ENCODE results near the gene NEK7. TPM values are rescaled to one million over a fixed set of nuclear protein-coding genes. Genes with fewer than 3 reads are reported as not detected.
A peak's percentile ranks its signal among the peaks of the same experiment; 100 is the strongest.

The NEK7 gene
- total and polyA plus RNA-seq, 4 experiments from 2014 or later = 53.5 to 63.8 (median 57.2) TPM

DNA sequence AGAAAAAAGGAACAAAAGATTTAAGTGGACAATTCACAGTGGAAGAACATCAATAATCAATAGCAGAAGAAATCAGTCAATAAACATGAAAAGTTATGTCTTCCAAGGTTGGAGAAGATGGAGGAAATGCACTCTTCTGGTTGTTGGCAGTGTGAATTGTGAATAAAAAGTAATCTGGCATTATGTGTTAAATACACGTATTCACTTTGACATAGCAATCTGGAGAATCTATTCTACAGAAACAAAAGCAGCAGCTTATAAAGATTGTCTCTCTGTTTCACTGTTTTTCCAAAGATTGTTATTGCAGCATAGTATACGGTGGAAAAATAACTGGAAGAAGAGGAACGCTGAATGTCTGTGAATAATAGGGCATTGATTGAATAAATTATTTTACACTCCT lies 169.4 kb downstream of the NEK7 start:
- POLR2A ChIA-PET (ENCODE audit: partially characterized antibody) = no interaction called here
- intact Hi-C loops (cut with micrococcal nuclease) = no loop called here
- H3K4me1 ChIP-seq (ENCODE audit: insufficient read depth, low read length) = no peaks in the 10 kb centered on the region
- no peak overlapping the region for H3K4me3 ChIP-seq (ENCODE audit: low read length in 2 of 2)
- CTCF ChIA-PET (ENCODE audit: partially characterized antibody) = no interaction called here
- Mint-ChIP-seq H3K27me3 (peaks cover 0 to under 1% of the 10 kb centered on the region in 2 donors), H3K9me3 (no peaks in the 10 kb centered on the region), H3K27ac (peak overlapping the region in 2 of 7 donors; percentile 6 to 31), H3K36me3 (peaks cover 1 to 2% of the 10 kb centered on the region in 2 donors), H3K4me3 (no peak overlapping the region), H3K4me1 (peaks cover 0 to 6% (median 2%) of the 10 kb centered on the region in 4 donors)
- no peaks in the 10 kb centered on the region for H3K36me3 ChIP-seq (ENCODE audit: insufficient read depth, low read length)
- H3K27ac ChIP-seq (ENCODE audit: low read depth, low read length) = no peak overlapping the region
- H3K27me3 ChIP-seq (ENCODE audit: insufficient read depth, low read length) = no peaks in the 10 kb centered on the region
- DNase-seq = no peak
- H3K9me3 ChIP-seq (ENCODE audit: control insufficient read depth in 1 of 2, low read length in 2 of 2) = no peaks in the 10 kb centered on the region

- Mint-ChIP-seq H3K27ac (no peak overlapping the region), H3K4me1 (peaks cover 0 to 6% (median 2%) of the 10 kb centered on the region in 4 donors), H3K27me3 (peaks cover 2% of the 10 kb centered on the region in 2 donors), H3K36me3 (no peaks in the 10 kb centered on the region), H3K4me3 (no peak overlapping the region), H3K9me3 (no peaks in the 10 kb centered on the region)
- POLR2A ChIA-PET (ENCODE audit: partially characterized antibody) = no interaction called here
- no peak overlapping the region for H3K4me3 ChIP-seq (ENCODE audit: low read length in 2 of 2)
- intact Hi-C loops (cut with micrococcal nuclease) = no loop called here
- no peak for DNase-seq
- H3K27me3 ChIP-seq (ENCODE audit: insufficient read depth, low read length) = no peaks in the 10 kb centered on the region
- no peak overlapping the region for H3K27ac ChIP-seq (ENCODE audit: low read depth, low read length)
- CTCF ChIA-PET (ENCODE audit: partially characterized antibody) = no interaction called here
- no peaks in the 10 kb centered on the region for H3K4me1 ChIP-seq (ENCODE audit: insufficient read depth, low read length)
- H3K9me3 ChIP-seq (ENCODE audit: control insufficient read depth in 1 of 2, low read length in 2 of 2) = no peaks in the 10 kb centered on the region
- no peaks in the 10 kb centered on the region for H3K36me3 ChIP-seq (ENCODE audit: insufficient read depth, low read length)
These were observed 170.1 kb downstream of the NEK7 start for GRCh38 chr1:198326915-198327314.

DNA sequence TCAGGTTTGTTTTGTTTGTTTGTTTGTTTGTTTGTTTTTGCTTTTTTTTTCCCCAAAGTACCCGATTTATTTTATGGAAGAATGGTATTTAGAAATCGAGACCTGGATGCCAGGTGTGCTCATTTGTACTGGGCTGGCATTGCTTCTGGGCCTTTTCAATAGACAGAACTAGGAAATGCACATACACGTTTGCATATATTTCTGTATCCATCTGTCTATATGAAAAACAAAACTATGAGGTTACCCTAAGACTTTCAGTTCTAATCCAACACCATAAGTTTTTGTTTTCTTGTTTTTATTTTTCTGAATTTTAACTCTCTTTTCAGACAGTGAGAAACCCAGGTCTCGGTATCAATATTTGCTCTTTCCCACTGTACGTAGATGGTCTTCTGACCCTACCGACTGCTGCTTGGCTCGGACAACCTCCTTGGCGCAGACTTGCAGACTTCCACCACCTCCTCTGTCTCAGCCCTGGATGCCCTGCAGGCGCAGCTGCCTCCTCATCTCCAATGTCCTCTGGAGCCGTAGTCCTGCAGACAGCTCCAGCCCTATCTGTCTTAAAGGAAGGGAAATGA lies 171.7 kb downstream of the NEK7 start:
- no peaks in the 10 kb centered on the region for H3K36me3 ChIP-seq (ENCODE audit: insufficient read depth, low read length)
- intact Hi-C loops (cut with micrococcal nuclease) = no loop called here
- H3K27ac ChIP-seq (ENCODE audit: low read depth, low read length) = no peak overlapping the region
- H3K4me3 Mint-ChIP-seq = no peak overlapping the region
- H3K4me3 ChIP-seq (ENCODE audit: low read length in 2 of 2) = no peak overlapping the region
- POLR2A ChIA-PET (ENCODE audit: partially characterized antibody) = no interaction called here
- no peaks in the 10 kb centered on the region for H3K36me3 Mint-ChIP-seq
- DNase-seq = no peak
- H3K27ac Mint-ChIP-seq = no peak overlapping the region
- CTCF ChIA-PET (ENCODE audit: partially characterized antibody) = no interaction called here
- peaks cover 0 to 6% (median 2%) of the 10 kb centered on the region in 4 donors for H3K4me1 Mint-ChIP-seq
- no peaks in the 10 kb centered on the region for H3K4me1 ChIP-seq (ENCODE audit: insufficient read depth, low read length)
- peaks cover 2% of the 10 kb centered on the region in 2 donors for H3K27me3 Mint-ChIP-seq
- H3K27me3 ChIP-seq (ENCODE audit: insufficient read depth, low read length) = no peaks in the 10 kb centered on the region
- no peaks in the 10 kb centered on the region for H3K9me3 ChIP-seq (ENCODE audit: control insufficient read depth in 1 of 2, low read length in 2 of 2)
- no peaks in the 10 kb centered on the region for H3K9me3 Mint-ChIP-seq

- Mint-ChIP-seq H3K4me3 (no peak overlapping the region), H3K36me3 (no peaks in the 10 kb centered on the region), H3K9me3 (peaks cover 0 to 4% (median 0%) of the 10 kb centered on the region in 8 donors), H3K4me1 (no peaks in the 10 kb centered on the region), H3K27me3 (peaks cover 2 to 4% of the 10 kb centered on the region in 2 donors), H3K27ac (peak overlapping the region in 1 of 7 donors; percentile 30)
- intact Hi-C loops (cut with micrococcal nuclease) = no loop called here
- H3K4me1 ChIP-seq (ENCODE audit: insufficient read depth, low read length) = no peaks in the 10 kb centered on the region
- no peaks in the 10 kb centered on the region for H3K27me3 ChIP-seq (ENCODE audit: insufficient read depth, low read length)
- no peak overlapping the region for H3K27ac ChIP-seq (ENCODE audit: low read depth, low read length)
- ChIA-PET POLR2A (ENCODE audit: partially characterized antibody) (no interaction called here), CTCF (ENCODE audit: partially characterized antibody) (no interaction called here)
- no peaks in the 10 kb centered on the region for H3K9me3 ChIP-seq (ENCODE audit: control insufficient read depth in 1 of 2, low read length in 2 of 2)
- H3K4me3 ChIP-seq (ENCODE audit: low read length in 2 of 2) = no peak overlapping the region
- no peak for DNase-seq
- H3K36me3 ChIP-seq (ENCODE audit: insufficient read depth, low read length) = no peaks in the 10 kb centered on the region
These were observed 174.3 kb downstream of the NEK7 start for GRCh38 chr1:198330982-198331615.

DNA sequence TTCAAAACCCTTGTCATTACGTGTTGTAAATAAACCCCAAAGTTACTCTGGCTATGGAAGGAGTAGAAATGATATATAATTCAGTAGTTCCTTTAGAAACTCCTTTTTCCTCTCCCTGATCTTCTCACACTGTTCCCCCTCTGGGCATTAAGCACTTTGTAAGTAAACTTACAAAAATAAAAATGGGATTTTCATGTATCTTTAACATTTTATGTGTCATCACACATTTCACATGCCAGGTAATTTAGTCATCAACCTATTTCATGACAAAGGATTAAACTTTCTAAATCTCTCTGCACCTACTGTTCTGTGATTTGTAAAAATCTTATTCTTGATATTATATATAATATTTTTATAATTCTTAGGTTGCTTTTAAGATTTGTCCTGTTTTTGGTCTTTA lies 176.9 kb downstream of the NEK7 start:
- no peak overlapping the region for H3K27ac Mint-ChIP-seq
- Histone ChIP-seq H3K4me1 (ENCODE audit: insufficient read depth, low read length) (no peaks in the 10 kb centered on the region), H3K27ac (ENCODE audit: low read depth, low read length) (no peak overlapping the region), H3K27me3 (ENCODE audit: insufficient read depth, low read length) (no peaks in the 10 kb centered on the region), H3K36me3 (ENCODE audit: insufficient read depth, low read length) (no peaks in the 10 kb centered on the region), H3K9me3 (ENCODE audit: control insufficient read depth in 1 of 2, low read length in 2 of 2) (no peaks in the 10 kb centered on the region), H3K4me3 (ENCODE audit: low read length in 2 of 2) (no peak overlapping the region)
- ChIA-PET POLR2A (ENCODE audit: partially characterized antibody) (no interaction called here), CTCF (ENCODE audit: partially characterized antibody) (no interaction called here)
- H3K4me3 Mint-ChIP-seq = no peak overlapping the region
- H3K9me3 Mint-ChIP-seq = peaks cover 0 to 4% (median under 1%) of the 10 kb centered on the region in 8 donors
- H3K27me3 Mint-ChIP-seq = peaks cover 2 to 4% of the 10 kb centered on the region in 2 donors
- DNase-seq = no peak
- no peaks in the 10 kb centered on the region for H3K36me3 Mint-ChIP-seq
- H3K4me1 Mint-ChIP-seq = no peaks in the 10 kb centered on the region
- intact Hi-C loops (cut with micrococcal nuclease) = no loop called here

DNA sequence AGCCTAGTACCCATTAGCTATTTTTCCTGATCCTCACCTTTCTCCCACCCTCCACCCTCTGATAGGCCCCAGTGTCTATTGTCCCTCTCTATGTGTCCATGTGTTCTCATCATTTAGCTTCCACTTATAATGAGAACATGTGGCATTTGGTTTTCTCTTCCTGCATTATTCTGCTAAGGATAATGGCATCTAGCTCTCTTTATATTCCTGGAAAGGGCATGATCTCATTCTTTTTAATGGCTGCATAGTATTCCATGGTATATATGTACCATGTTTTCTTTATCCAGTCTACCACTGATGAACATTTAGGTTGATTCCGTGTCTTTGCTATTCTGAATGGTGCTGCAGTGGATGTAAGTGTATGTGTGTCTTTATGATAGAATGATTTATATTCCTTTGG lies 178.9 kb downstream of the NEK7 start:
- Histone ChIP-seq H3K4me1 (ENCODE audit: insufficient read depth, low read length) (no peaks in the 10 kb centered on the region), H3K36me3 (ENCODE audit: insufficient read depth, low read length) (no peaks in the 10 kb centered on the region), H3K4me3 (ENCODE audit: low read length in 2 of 2) (no peak overlapping the region), H3K9me3 (ENCODE audit: control insufficient read depth in 1 of 2, low read length in 2 of 2) (no peaks in the 10 kb centered on the region), H3K27ac (ENCODE audit: low read depth, low read length) (no peak overlapping the region), H3K27me3 (ENCODE audit: insufficient read depth, low read length) (no peaks in the 10 kb centered on the region)
- H3K27ac Mint-ChIP-seq = no peak overlapping the region
- intact Hi-C loops (cut with micrococcal nuclease) = no loop called here
- H3K4me3 Mint-ChIP-seq = no peak overlapping the region
- H3K36me3 Mint-ChIP-seq = no peaks in the 10 kb centered on the region
- POLR2A ChIA-PET (ENCODE audit: partially characterized antibody) = no interaction called here
- CTCF ChIA-PET (ENCODE audit: partially characterized antibody) = no interaction called here
- no peak for DNase-seq
- H3K4me1 Mint-ChIP-seq = no peaks in the 10 kb centered on the region
- peaks cover 3 to 4% of the 10 kb centered on the region in 2 donors for H3K27me3 Mint-ChIP-seq
- H3K9me3 Mint-ChIP-seq = peaks cover 0 to 4% (median under 1%) of the 10 kb centered on the region in 8 donors

DNA sequence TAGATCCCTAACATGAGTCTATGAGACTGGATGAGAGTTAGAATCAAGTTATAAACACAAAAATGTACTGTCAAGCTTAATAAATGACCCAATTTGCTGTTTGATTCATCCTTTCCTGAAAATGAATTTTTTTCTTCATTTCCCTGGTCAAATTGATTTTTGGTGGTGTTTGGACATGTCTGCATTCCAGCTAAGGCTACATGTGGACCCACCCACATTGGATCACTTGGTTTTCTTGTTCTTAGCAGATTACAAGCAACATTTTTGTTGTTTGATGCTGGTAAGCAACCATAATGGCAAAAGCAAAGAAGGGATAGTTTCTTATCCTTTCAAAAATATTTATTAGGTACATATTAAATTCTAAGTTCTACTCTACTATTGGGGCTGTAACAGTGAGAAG lies 181.1 kb downstream of the NEK7 start:
- no peak overlapping the region for H3K27ac ChIP-seq (ENCODE audit: low read depth, low read length)
- peaks cover 0 to 4% (median under 1%) of the 10 kb centered on the region in 8 donors for H3K9me3 Mint-ChIP-seq
- H3K27me3 ChIP-seq (ENCODE audit: insufficient read depth, low read length) = no peaks in the 10 kb centered on the region
- H3K36me3 Mint-ChIP-seq = no peaks in the 10 kb centered on the region
- no peak for DNase-seq
- H3K4me3 ChIP-seq (ENCODE audit: low read length in 2 of 2) = no peak overlapping the region
- ChIA-PET POLR2A (ENCODE audit: partially characterized antibody) (no interaction called here), CTCF (ENCODE audit: partially characterized antibody) (no interaction called here)
- H3K36me3 ChIP-seq (ENCODE audit: insufficient read depth, low read length) = no peaks in the 10 kb centered on the region
- H3K4me1 Mint-ChIP-seq = no peaks in the 10 kb centered on the region
- no peak overlapping the region for H3K27ac Mint-ChIP-seq
- H3K4me1 ChIP-seq (ENCODE audit: insufficient read depth, low read length) = no peaks in the 10 kb centered on the region
- intact Hi-C loops (cut with micrococcal nuclease) = no loop called here
- H3K9me3 ChIP-seq (ENCODE audit: control insufficient read depth in 1 of 2, low read length in 2 of 2) = no peaks in the 10 kb centered on the region
- no peak overlapping the region for H3K4me3 Mint-ChIP-seq
- peaks cover 2 to 4% of the 10 kb centered on the region in 2 donors for H3K27me3 Mint-ChIP-seq
